C4-2B (cell line): Measurements from ENCODE around the gene CLDN1.

Experiments
- CTCF ChIP-seq: fragments of 450-650 bp; conservative IDR thresholded peaks from 2 replicates; pipeline ENCODE4 v1.5.1; 2017; ENCODE audit warnings: mild to moderate bottlenecking
- ZFX ChIP-seq: fragments of 450-650 bp; IDR thresholded peaks from 2 replicates; pipeline ENCODE4 v1.6.1; 2017

GRCh38 chr3:190293621-190294020, 28.6 kb downstream of the CLDN1 start:
- TF ChIP-seq CTCF, result no peak
- TF ChIP-seq ZFX, result no peak
